Glutamatergic neuron (in vitro differentiated cells): ENCODE data around the gene RET. TPM values are rescaled to one million over a fixed set of nuclear protein-coding genes. Genes with fewer than 3 reads are reported as not detected.

Experiments used
- DNase-seq: peaks from one replicate; pipeline ENCODE4 v3.0.0; 2022
- H3K27ac Mint-ChIP-seq: one replicate; pipeline ENCODE4 v1.8.0; 2020; ENCODE audit warnings: mild to moderate bottlenecking, mixed read lengths, inconsistent platforms; ENCODE audit not compliant: unreplicated experiment
- H3K27me3 Mint-ChIP-seq: one replicate; pipeline ENCODE4 v1.8.0; 2020; ENCODE audit warnings: mild to moderate bottlenecking, moderate library complexity, mixed read lengths, inconsistent platforms; ENCODE audit not compliant: unreplicated experiment
- H3K36me3 Mint-ChIP-seq: one replicate; pipeline ENCODE4 v1.8.0; 2020; ENCODE audit warnings: mild to moderate bottlenecking, mixed read lengths, inconsistent platforms; ENCODE audit not compliant: unreplicated experiment
- H3K4me1 Mint-ChIP-seq: one replicate; pipeline ENCODE4 v1.8.0; 2020; ENCODE audit warnings: mild to moderate bottlenecking, low read depth, mixed read lengths, inconsistent platforms; ENCODE audit not compliant: unreplicated experiment
- H3K4me3 Mint-ChIP-seq: one replicate; pipeline ENCODE4 v1.8.0; 2020; ENCODE audit warnings: mild to moderate bottlenecking, mixed read lengths, inconsistent platforms; ENCODE audit not compliant: unreplicated experiment
- H3K9me3 Mint-ChIP-seq: one replicate; pipeline ENCODE4 v1.8.0; 2020; ENCODE audit warnings: mild to moderate bottlenecking, moderate library complexity, mixed read lengths, inconsistent platforms; ENCODE audit not compliant: unreplicated experiment
- CTCF ChIP-seq: fragments of 200-600 bp; sonication (generic); IDR thresholded peaks from one replicate; pipeline ENCODE4 v1.5.0; 2021; ENCODE audit not compliant: partially characterized antibody, unreplicated experiment
- total RNA-seq: library from RNA; stranded (reverse); fragmentation: NEBNext Ultra II Directional; extraction: Animal tissue kit (Norgen Biotek cat#: 25700); gene quantifications from one replicate; pipeline ENCODE4 v1.2.1, GENCODE V29; 2021; ENCODE audit not compliant: unreplicated experiment

Gene RET
- total RNA-seq, 1 donor from 2014 or later, result 34.7 TPM

- Mint-ChIP-seq H3K36me3 (no peaks in the 10 kb centered on the region), H3K27me3 (peaks cover 14% of the 10 kb centered on the region), H3K9me3 (peaks cover 7% of the 10 kb centered on the region), H3K4me3 (peak overlapping the region; percentile 37), H3K4me1 (peaks cover 31% of the 10 kb centered on the region), H3K27ac (peak overlapping the region; percentile 28)
- DNase-seq, result no peak
- no peak for TF ChIP-seq CTCF
Observed at GRCh38 chr10:43124094-43124521, 47.2 kb downstream of the RET start.

- Mint-ChIP-seq H3K9me3 (peaks cover 7% of the 10 kb centered on the region), H3K27ac (no peak overlapping the region), H3K4me1 (peaks cover 31% of the 10 kb centered on the region), H3K27me3 (peaks cover 14% of the 10 kb centered on the region), H3K4me3 (no peak overlapping the region), H3K36me3 (no peaks in the 10 kb centered on the region)
- no peak for TF ChIP-seq CTCF
- no peak for DNase-seq
Observed at GRCh38 chr10:43124574-43125273, 47.9 kb downstream of the RET start.

GRCh38 chr10:43125274-43125845 is 48.5 kb downstream of the RET start:
- Mint-ChIP-seq H3K27me3 (peaks cover 14% of the 10 kb centered on the region), H3K27ac (no peak overlapping the region), H3K4me3 (no peak overlapping the region), H3K36me3 (no peaks in the 10 kb centered on the region), H3K4me1 (peaks cover 32% of the 10 kb centered on the region), H3K9me3 (peaks cover 7% of the 10 kb centered on the region)
- TF ChIP-seq CTCF, result no peak
- DNase-seq, result no peak

GRCh38 chr10:43125881-43126731 is 49.2 kb downstream of the RET start:
- no peak for TF ChIP-seq CTCF
- no peak overlapping the region for H3K27ac Mint-ChIP-seq
- peaks cover 14% of the 10 kb centered on the region for H3K27me3 Mint-ChIP-seq
- DNase-seq, result no peak
- no peaks in the 10 kb centered on the region for H3K36me3 Mint-ChIP-seq
- no peak overlapping the region for H3K4me3 Mint-ChIP-seq
- H3K9me3 Mint-ChIP-seq, result peaks cover 7% of the 10 kb centered on the region
- H3K4me1 Mint-ChIP-seq, result peaks cover 34% of the 10 kb centered on the region
